Mucosa of rectum (tissue), 2 donors: ENCODE measurements around the gene OR51B4.

ENCODE experiments used
- H3K27ac ChIP-seq, 2 donors: one replicate each; pipeline ENCODE4 v1.7.0; 2013; ENCODE audit warnings: inconsistent platforms in 2 of 2, low read depth in 2 of 2, low read length in 2 of 2
- H3K27me3 ChIP-seq, 2 donors: one replicate each; pipeline ENCODE4 v1.7.0; 2013; ENCODE audit warnings: low read length in 2 of 2; ENCODE audit not compliant: control insufficient read depth in 2 of 2, insufficient read depth in 2 of 2
- H3K36me3 ChIP-seq, 2 donors: one replicate each; pipeline ENCODE4 v1.7.0; 2013; ENCODE audit warnings: low read length in 2 of 2; ENCODE audit not compliant: control insufficient read depth in 2 of 2, insufficient read depth in 2 of 2
- H3K4me1 ChIP-seq, 2 donors: one replicate each; pipeline ENCODE4 v1.7.0; 2013; ENCODE audit warnings: low read length in 2 of 2, mild to moderate bottlenecking in 1 of 2; ENCODE audit not compliant: control insufficient read depth in 2 of 2, insufficient read depth in 2 of 2
- H3K4me3 ChIP-seq, 2 donors: one replicate each; pipeline ENCODE4 v1.7.0; 2013; ENCODE audit warnings: low read length in 2 of 2
- H3K9ac ChIP-seq, 2 donors: one replicate each; pipeline ENCODE4 v1.7.0; 2013; ENCODE audit warnings: low read length in 2 of 2, low read depth in 1 of 2, mild to moderate bottlenecking in 1 of 2
- H3K9me3 ChIP-seq, 2 donors: one replicate each; pipeline ENCODE4 v1.7.0; 2013; ENCODE audit warnings: low read length in 2 of 2; ENCODE audit not compliant: control insufficient read depth in 2 of 2
- donor health status: healthy.
- donor health status: Normal muscosa, but diverticular disease.

Gene OR51B4

DNA sequence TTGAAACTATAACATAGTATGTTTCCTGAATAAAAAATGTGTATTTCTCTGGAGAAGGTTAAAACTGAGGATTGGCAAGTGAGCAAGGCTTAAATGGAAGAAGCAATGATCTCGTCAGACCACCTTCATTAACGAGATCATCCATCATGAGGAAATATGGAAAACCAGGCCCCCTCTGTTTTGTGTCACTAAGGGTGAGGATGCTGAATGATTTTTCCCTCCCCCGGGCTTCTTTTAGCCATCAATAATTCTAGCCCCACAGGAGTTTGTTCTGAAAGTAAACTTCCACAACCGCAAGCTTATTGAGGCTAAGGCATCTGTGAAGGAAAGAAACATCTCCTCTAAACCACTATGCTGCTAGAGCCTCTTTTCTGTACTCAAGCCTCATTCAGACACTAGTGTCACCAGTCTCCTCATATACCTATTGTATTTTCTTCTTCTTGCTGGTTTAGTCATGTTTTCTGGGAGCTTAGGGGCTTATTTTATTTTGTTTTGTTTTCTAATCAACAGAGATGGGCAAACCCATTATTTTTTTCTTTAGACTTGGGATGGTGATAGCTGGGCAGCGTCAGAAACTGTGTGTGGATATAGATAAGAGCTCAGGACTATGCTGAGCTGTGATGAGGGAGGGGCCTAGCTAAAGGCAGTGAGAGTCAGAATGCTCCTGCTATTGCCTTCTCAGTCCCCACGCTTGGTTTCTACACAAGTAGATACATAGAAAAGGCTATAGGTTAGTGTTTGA, 26.2 kb downstream of the OR51B4 start:
- Histone ChIP-seq H3K36me3 (no peaks in the 10 kb centered on the region), H3K4me1 (no peaks in the 10 kb centered on the region), H3K9ac (no peak overlapping the region), H3K27ac (no peak overlapping the region), H3K9me3 (no peaks in the 10 kb centered on the region), H3K27me3 (no peaks in the 10 kb centered on the region), H3K4me3 (no peak overlapping the region)

GRCh38 chr11:5274395-5274794, 27.4 kb downstream of the OR51B4 start:
- H3K27ac ChIP-seq: no peak overlapping the region
- no peaks in the 10 kb centered on the region for H3K9me3 ChIP-seq
- H3K4me3 ChIP-seq: no peak overlapping the region
- no peak overlapping the region for H3K9ac ChIP-seq
- no peaks in the 10 kb centered on the region for H3K27me3 ChIP-seq
- no peaks in the 10 kb centered on the region for H3K4me1 ChIP-seq
- H3K36me3 ChIP-seq: no peaks in the 10 kb centered on the region

GRCh38 chr11:5272395-5273017, 29.2 kb downstream of the OR51B4 start:
- Histone ChIP-seq H3K4me1 (no peaks in the 10 kb centered on the region), H3K36me3 (no peaks in the 10 kb centered on the region), H3K27me3 (no peaks in the 10 kb centered on the region), H3K4me3 (no peak overlapping the region), H3K9me3 (no peaks in the 10 kb centered on the region), H3K27ac (no peak overlapping the region), H3K9ac (no peak overlapping the region)

- Histone ChIP-seq H3K4me1 (no peaks in the 10 kb centered on the region), H3K9me3 (no peaks in the 10 kb centered on the region), H3K27ac (no peak within 1 kb of the TSS), H3K9ac (no peak within 1 kb of the TSS), H3K4me3 (no peak within 1 kb of the TSS), H3K27me3 (no peaks in the 10 kb centered on the region), H3K36me3 (no peaks in the 10 kb centered on the region)
Observed at GRCh38 chr11:5269715-5270147, 32.0 kb downstream of the OR51B4 start, which contains the start of gene HBE1. HBE1 (minus strand) TSS chr11:5269945; CDS start chr11:5269890, 55 bp downstream.

GRCh38 chr11:5267033-5267563, 34.6 kb downstream of the OR51B4 start:
- Histone ChIP-seq H3K4me1 (no peaks in the 10 kb centered on the region), H3K4me3 (no peak overlapping the region), H3K27ac (no peak overlapping the region), H3K36me3 (no peaks in the 10 kb centered on the region), H3K9me3 (no peaks in the 10 kb centered on the region), H3K27me3 (no peaks in the 10 kb centered on the region), H3K9ac (no peak overlapping the region)

DNA sequence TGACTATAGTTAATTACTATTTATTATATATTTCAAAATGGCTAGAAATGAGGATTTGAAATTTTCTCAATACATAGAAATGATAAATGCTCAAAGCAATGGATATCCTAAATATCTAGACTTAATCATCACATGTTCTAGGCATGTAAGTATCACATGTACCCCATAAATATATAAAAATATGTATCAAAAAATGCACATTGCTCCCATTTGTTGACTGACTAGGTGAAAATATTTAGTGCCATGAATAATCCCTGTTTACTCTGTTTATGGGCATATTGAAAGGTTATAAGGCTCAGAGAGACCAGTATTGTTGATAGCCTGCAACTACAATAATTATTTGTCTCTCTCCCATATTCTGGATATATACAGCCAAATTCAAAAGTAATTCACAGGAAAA, 35.1 kb downstream of the OR51B4 start:
- Histone ChIP-seq H3K36me3 (no peaks in the 10 kb centered on the region), H3K9ac (no peak overlapping the region), H3K9me3 (no peaks in the 10 kb centered on the region), H3K4me3 (no peak overlapping the region), H3K27ac (no peak overlapping the region), H3K27me3 (no peaks in the 10 kb centered on the region), H3K4me1 (no peaks in the 10 kb centered on the region)

- H3K9ac ChIP-seq: no peak overlapping the region
- H3K27me3 ChIP-seq: no peaks in the 10 kb centered on the region
- no peaks in the 10 kb centered on the region for H3K4me1 ChIP-seq
- no peaks in the 10 kb centered on the region for H3K9me3 ChIP-seq
- no peak overlapping the region for H3K27ac ChIP-seq
- no peaks in the 10 kb centered on the region for H3K36me3 ChIP-seq
- H3K4me3 ChIP-seq: no peak overlapping the region
Observed at GRCh38 chr11:5265832-5266231, 35.9 kb downstream of the OR51B4 start.

DNA sequence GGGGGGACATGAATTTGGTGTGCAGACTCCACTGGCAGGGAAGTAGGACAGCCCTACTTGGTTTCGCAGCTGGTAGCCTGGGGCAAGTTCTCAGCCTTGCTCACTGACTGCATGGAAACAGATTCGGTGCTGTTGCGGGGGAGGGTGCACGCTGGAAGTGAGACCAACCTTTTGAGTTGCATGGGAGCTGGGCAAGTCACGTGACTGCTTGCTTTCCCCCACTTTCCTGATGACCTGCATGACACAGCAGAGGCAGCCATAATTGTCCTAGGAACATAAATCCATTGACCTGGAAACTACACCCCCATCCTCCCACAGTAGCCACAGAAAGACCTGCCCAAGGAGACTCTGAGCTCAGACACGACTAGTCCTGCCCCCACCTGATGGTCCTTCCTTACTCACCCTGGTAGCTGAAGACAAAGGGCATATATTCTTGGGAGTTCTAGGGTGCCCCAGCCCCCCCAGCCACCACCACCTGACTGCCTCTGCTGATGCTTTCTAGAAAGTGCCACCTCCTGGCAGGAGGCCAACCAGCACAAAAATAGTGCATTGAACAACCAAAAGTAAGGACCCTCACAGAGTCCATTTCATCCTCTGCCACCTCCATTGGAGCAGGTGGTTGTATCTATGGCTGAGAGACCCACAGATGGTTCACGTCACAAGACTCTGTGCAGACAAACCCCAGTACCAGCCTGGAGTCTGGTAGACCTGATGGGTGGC, 43.0 kb downstream of the OR51B4 start:
- no peaks in the 10 kb centered on the region for H3K27me3 ChIP-seq
- no peak overlapping the region for H3K4me3 ChIP-seq
- H3K9ac ChIP-seq: no peak overlapping the region
- H3K9me3 ChIP-seq: no peaks in the 10 kb centered on the region
- H3K27ac ChIP-seq: no peak overlapping the region
- H3K36me3 ChIP-seq: no peaks in the 10 kb centered on the region
- H3K4me1 ChIP-seq: no peaks in the 10 kb centered on the region

GRCh38 chr11:5257296-5257695, 44.5 kb downstream of the OR51B4 start:
- no peaks in the 10 kb centered on the region for H3K9me3 ChIP-seq
- H3K27me3 ChIP-seq: no peaks in the 10 kb centered on the region
- H3K4me3 ChIP-seq: no peak overlapping the region
- H3K9ac ChIP-seq: no peak overlapping the region
- no peak overlapping the region for H3K27ac ChIP-seq
- no peaks in the 10 kb centered on the region for H3K36me3 ChIP-seq
- H3K4me1 ChIP-seq: no peaks in the 10 kb centered on the region
